Activated CD8-positive, alpha-beta T cell treated with anti-CD3 and anti-CD28 coated beads for 36 hours (primary cell): ENCODE results near the gene ADI1. TPM values are rescaled to one million over a fixed set of nuclear protein-coding genes. Genes with fewer than 3 reads are reported as not detected.

Experiments
- ATAC-seq: fragments of 200-7000 bp; cut with Tn5 transposase; one replicate; pipeline ENCODE4 v1.10.0; 2021; ENCODE audit warnings: mild to moderate bottlenecking, moderate library complexity
- CTCF ChIA-PET: fragments of 350-600 bp; sonication (Branson Sonifier 250); formaldehyde crosslinking; loops from one replicate; lab custom pipeline; 2021; ENCODE audit warnings: antibody characterized with exemption; lab: Charles Lee
- POLR2A ChIA-PET: fragments of 350-600 bp; sonication (Branson Sonifier 250); formaldehyde crosslinking; loops from one replicate; lab custom pipeline; 2021; ENCODE audit warnings: antibody characterized with exemption; lab: Charles Lee
- DNase-seq: peaks from one replicate; pipeline ENCODE4 v3.0.0-alpha.2; 2020
- H3K27ac Mint-ChIP-seq: one replicate; pipeline ENCODE4 v1.8.0; 2021; ENCODE audit warnings: mild to moderate bottlenecking, mixed read lengths
- H3K27me3 Mint-ChIP-seq: one replicate; pipeline ENCODE4 v1.8.0; 2021; ENCODE audit warnings: mixed read lengths
- H3K36me3 Mint-ChIP-seq: one replicate; pipeline ENCODE4 v1.8.0; 2021; ENCODE audit warnings: low read depth, mixed read lengths
- H3K4me1 Mint-ChIP-seq: one replicate; pipeline ENCODE4 v1.8.0; 2021; ENCODE audit warnings: low read depth, mixed read lengths
- H3K4me3 Mint-ChIP-seq: one replicate; pipeline ENCODE4 v1.8.0; 2021; ENCODE audit warnings: mild to moderate bottlenecking, moderate library complexity, mixed read lengths
- H3K9me3 Mint-ChIP-seq: one replicate; pipeline ENCODE4 v1.8.0; 2021; ENCODE audit warnings: mixed read lengths
- CTCF ChIP-seq: fragments of 200-600 bp; IDR thresholded peaks from one replicate; pipeline ENCODE4 v1.8.0; 2022; ENCODE audit warnings: antibody characterized with exemption, mild to moderate bottlenecking
- intact Hi-C: fragments of 100-400 bp; cut with micrococcal nuclease; formaldehyde crosslinking; loops from one replicate; pipeline ENCODE4 v1.10.0; 2022
- total RNA-seq, 2 experiments: library from RNA; stranded (reverse); gene quantifications; one replicate each; pipeline ENCODE4 v1.2.3, GENCODE V29; 2021

The ADI1 gene
- total RNA-seq, 2 experiments from 2014 or later, result 15.7 to 18.2 TPM

- Mint-ChIP-seq H3K27ac (no peak overlapping the region), H3K4me1 (peaks cover 11% of the 10 kb centered on the region), H3K36me3 (peaks cover 4% of the 10 kb centered on the region), H3K9me3 (no peaks in the 10 kb centered on the region), H3K27me3 (no peaks in the 10 kb centered on the region), H3K4me3 (no peak overlapping the region)
- intact Hi-C loops, result no loop called here
- ChIA-PET CTCF (interaction anchor here (0.7 to 4.3 kb wide), 12 partner anchors 8 to 262 kb away, joined by 3 to 34 read pairs (median 5); partner anchors contain the start of gene TRAPPC12), POLR2A (no interaction called here)
- peak; percentile 14 for ATAC-seq
- peak; percentile 23 for TF ChIP-seq CTCF
- no peak for DNase-seq
These were observed 56.7 kb downstream of the ADI1 start for GRCh38 chr2:3462493-3463104.

GRCh38 chr2:3461801-3462492, 57.4 kb downstream of the ADI1 start:
- intact Hi-C loops, result no loop called here
- ATAC-seq, result peak; percentile 94
- Mint-ChIP-seq H3K4me1 (peaks cover 11% of the 10 kb centered on the region), H3K27me3 (no peaks in the 10 kb centered on the region), H3K36me3 (peaks cover 5% of the 10 kb centered on the region), H3K27ac (peak overlapping the region; percentile 74), H3K9me3 (no peaks in the 10 kb centered on the region), H3K4me3 (no peak overlapping the region)
- peak; percentile 58 for DNase-seq
- ChIA-PET CTCF (interaction anchor here (0.6 to 4.3 kb wide), 18 partner anchors 9 to 190 kb away, joined by 3 to 34 read pairs (median 5); partner anchors contain the start of gene TRAPPC12), POLR2A (no interaction called here)
- peak; percentile 92 for TF ChIP-seq CTCF

GRCh38 chr2:3460831-3461800, 58.2 kb downstream of the ADI1 start:
- DNase-seq, result no peak

GRCh38 chr2:3460156-3460555, 59.2 kb downstream of the ADI1 start:
- DNase-seq (no peak), ATAC-seq (no peak)
- Mint-ChIP-seq H3K4me3 (no peak overlapping the region), H3K4me1 (peaks cover 11% of the 10 kb centered on the region), H3K36me3 (peaks cover 18% of the 10 kb centered on the region), H3K27ac (no peak overlapping the region), H3K9me3 (no peaks in the 10 kb centered on the region), H3K27me3 (no peaks in the 10 kb centered on the region)
- CTCF ChIA-PET, result interaction anchor here (3.9 to 4.3 kb wide), 2 partner anchors 13 to 37 kb away, joined by 30 to 34 read pairs; no protein-coding TSS in a partner anchor
- POLR2A ChIA-PET, result no interaction called here
- intact Hi-C loops, result no loop called here
- no peak for TF ChIP-seq CTCF

More at GRCh38 chr2:3460831-3461800, 58.2 kb downstream of the ADI1 start:
- Mint-ChIP-seq H3K27me3 (no peaks in the 10 kb centered on the region), H3K4me1 (peaks cover 11% of the 10 kb centered on the region), H3K4me3 (no peak overlapping the region), H3K36me3 (peaks cover 9% of the 10 kb centered on the region), H3K9me3 (no peaks in the 10 kb centered on the region), H3K27ac (no peak overlapping the region)
- ChIA-PET CTCF (interaction anchor here (0.7 to 4.3 kb wide), 10 partner anchors 8 to 38 kb away, joined by 3 to 34 read pairs (median 5); no protein-coding TSS in a partner anchor), POLR2A (no interaction called here)
- intact Hi-C loops, result no loop called here
- no peak for TF ChIP-seq CTCF
- no peak for ATAC-seq
